Stimulated activated CD8-positive, alpha-beta memory T cell treated with anti-CD3 and anti-CD28 coated beads, Interleukin-12 subunit alpha, Interleukin-12 subunit beta, amount 100 ng/mL, for 4 hours (primary cell): ENCODE data around the gene HEATR9.

Source experiments
- DNase-seq: peaks from one replicate; pipeline ENCODE4 v3.0.0-alpha.2; 2020; ENCODE audit warnings: low read depth

The HEATR9 gene

GRCh38 chr17:35894206-35894605 lies 25.5 kb upstream of the HEATR9 start:
- DNase-seq, result no peak

GRCh38 chr17:35893751-35894150 lies 25.1 kb upstream of the HEATR9 start:
- DNase-seq, result no peak

- no peak for DNase-seq
Measured at GRCh38 chr17:35892091-35893035, 23.7 kb upstream of the HEATR9 start.

DNA sequence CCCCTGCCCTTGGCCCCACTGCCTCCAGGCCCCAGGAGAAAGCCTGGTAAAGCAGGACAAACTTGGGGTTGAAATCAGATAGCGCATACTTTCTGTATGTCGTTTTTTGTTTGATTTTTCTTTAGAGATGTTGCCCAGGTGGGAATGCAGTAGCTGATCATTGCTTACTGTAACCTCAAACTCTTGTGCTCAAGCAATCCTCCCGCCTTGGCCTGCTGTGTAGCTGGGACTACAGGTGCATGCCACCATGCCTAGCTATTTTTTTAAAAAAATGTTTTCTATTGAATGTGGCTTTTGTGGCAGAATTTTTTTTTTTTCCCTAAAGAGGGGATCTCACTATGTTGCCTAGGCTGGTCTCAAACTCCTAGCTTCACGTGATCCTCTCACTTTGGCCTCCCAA lies 22.6 kb upstream of the HEATR9 start:
- no peak for DNase-seq

DNA sequence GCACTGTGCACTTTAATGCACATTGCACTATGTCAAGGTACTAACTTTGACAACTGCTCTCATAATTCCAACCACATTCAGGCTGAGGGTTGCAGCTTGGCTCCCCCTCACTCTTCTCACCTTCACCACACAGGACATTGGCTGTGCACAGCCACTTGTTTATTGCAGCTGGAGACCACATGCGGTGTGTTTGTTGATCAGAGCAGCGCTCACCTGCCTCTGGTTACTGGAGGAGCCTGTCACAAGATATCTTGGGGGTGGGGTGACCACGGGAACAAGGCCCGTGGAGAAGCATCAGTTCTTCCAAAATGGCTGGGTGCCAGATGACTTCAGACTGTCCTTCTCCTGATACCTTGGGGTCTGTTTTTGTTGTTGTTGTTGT lies 22.1 kb upstream of the HEATR9 start:
- DNase-seq, result no peak

- DNase-seq, result no peak
Measured at GRCh38 chr17:35889818-35890773, 21.4 kb upstream of the HEATR9 start.

- no peak for DNase-seq
Measured at GRCh38 chr17:35889241-35889640, 20.6 kb upstream of the HEATR9 start.

DNA sequence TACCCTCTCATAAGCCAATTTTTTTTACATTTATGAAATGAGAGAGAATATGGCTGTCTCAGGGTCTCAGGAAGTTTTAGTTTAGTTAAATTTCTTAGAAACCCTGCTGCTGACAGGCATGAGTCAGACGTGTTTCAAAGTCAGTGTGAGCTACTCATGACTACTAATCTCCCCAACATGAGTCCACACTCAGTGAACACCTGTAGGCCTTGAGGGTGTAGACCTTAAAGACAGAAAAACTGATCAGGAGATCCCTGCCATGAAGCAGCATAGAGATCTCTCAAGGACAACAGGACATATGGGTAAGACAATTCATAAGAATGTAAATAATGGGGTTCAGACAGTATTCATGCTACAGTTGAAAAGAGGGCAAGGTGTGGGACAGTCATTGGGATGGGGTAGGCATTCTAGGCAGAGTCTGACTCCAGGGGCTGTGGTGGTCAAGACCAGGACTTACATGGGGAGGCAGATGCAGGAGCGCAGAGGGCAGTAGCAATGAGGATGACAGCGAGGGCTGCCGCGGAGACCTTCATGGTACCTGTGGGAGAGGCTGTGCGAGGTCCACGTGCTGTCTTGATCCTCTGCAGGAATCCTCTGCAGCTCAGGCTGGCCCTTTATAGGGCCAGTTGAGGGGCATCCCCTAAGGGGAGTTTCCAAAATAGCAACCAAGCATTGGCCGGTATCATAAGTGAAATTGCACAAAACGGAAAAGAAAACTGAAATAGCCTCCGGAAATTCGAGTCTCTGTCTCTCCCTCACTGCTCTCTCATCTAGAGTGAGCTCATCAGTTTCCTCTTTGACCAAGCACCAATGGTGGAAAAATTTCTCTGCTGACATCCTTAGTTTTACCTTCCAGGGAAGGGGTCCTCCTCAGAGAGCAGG lies 11.3 kb upstream of the HEATR9 start, which contains the start of gene CCL5:
TSS of gene CCL5 (minus strand) at position 588 of the 882 bp plus-strand sequence.
- no peak for DNase-seq

DNA sequence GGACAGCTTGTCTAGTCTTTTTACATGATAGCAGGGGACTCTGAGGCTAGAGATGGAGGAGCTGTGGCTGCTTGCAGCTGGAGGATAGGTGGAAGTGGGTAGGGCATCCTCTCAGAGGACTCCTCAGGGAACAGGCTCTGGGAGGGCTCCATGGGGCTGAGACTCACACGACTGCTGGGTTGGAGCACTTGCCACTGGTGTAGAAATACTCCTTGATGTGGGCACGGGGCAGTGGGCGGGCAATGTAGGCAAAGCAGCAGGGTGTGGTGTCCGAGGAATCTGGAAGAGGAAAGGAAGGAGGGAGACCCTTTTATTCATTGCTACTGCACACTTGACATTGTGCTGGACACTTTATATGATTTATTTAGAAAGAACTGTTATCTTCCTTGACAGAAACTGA lies 9.7 kb upstream of the HEATR9 start:
- DNase-seq, result no peak

GRCh38 chr17:35877345-35878029 lies 8.8 kb upstream of the HEATR9 start:
- DNase-seq, result no peak

- no peak for DNase-seq
Measured at GRCh38 chr17:35876534-35876933, 7.8 kb upstream of the HEATR9 start.

- DNase-seq, result no peak
Measured at GRCh38 chr17:35875800-35876139, 7.1 kb upstream of the HEATR9 start.

- no peak for DNase-seq
Measured at GRCh38 chr17:35875072-35875799, 6.5 kb upstream of the HEATR9 start.

- DNase-seq, result no peak
Measured at GRCh38 chr17:35872196-35872980, 3.7 kb upstream of the HEATR9 start.

DNA sequence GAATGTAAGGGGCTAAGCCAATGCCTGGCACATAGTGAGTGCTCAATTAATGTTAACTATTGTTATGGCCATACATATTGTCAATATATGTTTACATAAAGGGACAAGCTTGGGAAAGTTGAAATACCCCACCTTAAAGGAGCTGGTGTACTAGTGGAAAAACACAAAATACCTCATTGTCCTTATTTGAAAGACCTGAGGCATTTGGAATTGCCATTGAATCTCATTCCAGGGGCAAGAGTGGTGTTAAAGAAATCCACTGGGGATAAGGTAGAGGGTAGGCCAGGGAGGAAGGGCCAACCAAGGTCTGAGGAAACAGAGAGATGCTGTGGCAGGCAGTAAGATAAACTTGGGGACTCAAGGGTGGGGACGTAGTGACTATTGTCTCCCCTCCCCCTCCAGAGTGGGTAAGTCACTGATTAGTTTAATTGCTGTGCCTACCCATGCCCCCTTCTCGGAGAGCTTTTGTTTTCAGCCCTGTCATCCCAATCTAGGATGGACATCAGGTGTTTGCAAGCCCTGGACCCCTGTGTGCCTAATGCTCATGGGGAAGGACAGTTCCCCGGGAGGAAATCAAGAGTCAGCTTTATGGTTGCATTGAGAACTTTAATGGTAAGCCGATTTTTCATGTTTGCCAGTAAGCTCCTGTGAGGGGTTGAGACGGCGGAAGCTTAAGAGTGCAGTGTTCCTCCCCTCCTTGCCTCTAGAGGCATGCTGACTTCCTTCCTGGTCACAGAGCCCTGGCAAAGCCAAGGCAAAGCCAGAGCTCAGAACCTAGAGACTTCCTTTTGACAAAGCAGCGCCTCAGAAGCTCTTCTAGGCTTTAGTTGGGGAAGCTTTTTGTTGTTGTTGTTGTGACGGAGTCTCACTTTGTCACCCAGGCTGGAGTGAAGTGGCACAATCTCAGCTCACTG lies 2.5 kb upstream of the HEATR9 start:
- no peak for DNase-seq

- no peak for DNase-seq
Measured at GRCh38 chr17:35867574-35867973, 1.1 kb downstream of the HEATR9 start.

DNA sequence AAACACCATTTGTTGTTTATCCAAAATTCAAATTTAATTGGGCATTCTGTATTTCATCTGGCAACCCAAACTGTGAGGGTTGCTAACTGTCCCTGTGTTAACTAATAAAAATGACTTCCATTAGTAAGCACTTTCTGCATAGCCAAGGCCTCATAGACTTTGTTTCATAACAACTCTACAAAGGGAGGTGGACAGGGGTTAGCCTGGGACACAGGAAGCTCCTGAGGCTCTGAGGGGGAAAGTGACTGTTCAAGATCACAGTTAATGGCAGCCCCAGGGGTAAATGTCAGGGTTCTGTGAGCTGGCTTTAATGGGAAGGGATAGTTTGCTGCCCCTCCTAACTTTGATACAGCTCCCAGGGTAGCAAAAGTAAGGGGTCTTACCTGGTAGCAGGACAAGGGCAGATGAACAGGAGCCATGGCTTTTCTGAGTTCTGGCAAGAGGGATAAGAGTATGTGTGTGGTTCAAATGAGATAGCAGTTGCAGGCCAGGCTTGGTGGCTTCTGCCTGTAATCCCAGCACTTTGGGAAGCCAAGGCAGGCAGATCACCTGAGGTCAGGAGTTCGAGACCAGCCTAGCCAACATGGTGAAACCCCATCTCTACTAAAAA lies 2.2 kb downstream of the HEATR9 start:
- DNase-seq, result no peak
